SK-N-SH treated with all-trans-retinoic acid at 6 μM for 48 hours (cell line): Measurements from ENCODE around the gene B4GALT6.

ENCODE experiments used
- ATAC-seq: fragments of 200-7000 bp; cut with Tn5 transposase; 3 replicates; pipeline ENCODE4 v1.9.1; 2020; ENCODE audit warnings: mild to moderate bottlenecking, moderate library complexity
- ARNTL ChIP-seq: fragments of 450-650 bp; formaldehyde crosslinking; IDR thresholded peaks from 2 replicates; pipeline ENCODE4 v1.5.0; 2020; ENCODE audit warnings: low read depth, mild to moderate bottlenecking, moderate library complexity, borderline replicate concordance
- CSDC2 ChIP-seq: fragments of 250-450 bp; sonication (Bioruptor Pico); IDR thresholded peaks from 2 replicates; pipeline ENCODE4 v1.5.0; 2020; ENCODE audit warnings: mild to moderate bottlenecking, moderate library complexity
- GLIS3 ChIP-seq: fragments of 250-450 bp; sonication (Bioruptor Pico); IDR thresholded peaks from 2 replicates; pipeline ENCODE4 v1.5.0; 2020; ENCODE audit warnings: mild to moderate bottlenecking, moderate library complexity
- ISL1 ChIP-seq: fragments of 250-450 bp; sonication (Bioruptor Pico); IDR thresholded peaks from 2 replicates; pipeline ENCODE4 v2.1.2; 2022; ENCODE audit warnings: mild to moderate bottlenecking, moderate library complexity
- OSR1 ChIP-seq: fragments of 250-450 bp; sonication (Bioruptor Pico); IDR thresholded peaks from 2 replicates; pipeline ENCODE4 v1.8.0; 2022; ENCODE audit warnings: moderate library complexity, mild to moderate bottlenecking, inconsistent platforms
- PPARA ChIP-seq: fragments of 250-450 bp; sonication (Bioruptor Pico); IDR thresholded peaks from 2 replicates; pipeline ENCODE4 v1.5.0; 2020; ENCODE audit warnings: mild to moderate bottlenecking, borderline replicate concordance
- RARB ChIP-seq: fragments of 250-450 bp; sonication (Bioruptor Pico); IDR thresholded peaks from 2 replicates; pipeline ENCODE4 v1.8.0; 2021; ENCODE audit warnings: mild to moderate bottlenecking, moderate library complexity
- SNAI2 ChIP-seq: fragments of 250-450 bp; sonication (Bioruptor Pico); IDR thresholded peaks from 2 replicates; pipeline ENCODE4 v1.5.0; 2020; ENCODE audit warnings: mild to moderate bottlenecking, moderate library complexity
- TOX ChIP-seq: fragments of 250-450 bp; sonication (Bioruptor Pico); IDR thresholded peaks from 2 replicates; pipeline ENCODE4 v1.8.0; 2021; ENCODE audit warnings: mild to moderate bottlenecking, moderate library complexity, borderline replicate concordance
- ZC3H10 ChIP-seq: fragments of 250-450 bp; sonication (Bioruptor Pico); IDR thresholded peaks from 2 replicates; pipeline ENCODE4 v1.5.1; 2021; ENCODE audit warnings: mild to moderate bottlenecking, moderate library complexity
- ZFP3 ChIP-seq: fragments of 250-450 bp; sonication (Bioruptor Pico); IDR thresholded peaks from 2 replicates; pipeline ENCODE4 v1.5.0; 2020; ENCODE audit warnings: mild to moderate bottlenecking, moderate library complexity
- ZFP30 ChIP-seq: fragments of 450-650 bp; formaldehyde crosslinking; IDR thresholded peaks from 2 replicates; pipeline ENCODE4 v1.5.0; 2022; ENCODE audit warnings: mild to moderate bottlenecking, moderate library complexity
- ZNF565 ChIP-seq: fragments of 450-650 bp; formaldehyde crosslinking; conservative IDR thresholded peaks from 2 replicates; pipeline ENCODE4 v1.5.0; 2020; ENCODE audit warnings: low read depth, mild to moderate bottlenecking, moderate library complexity
- ZNF8 ChIP-seq: fragments of 450-650 bp; formaldehyde crosslinking; IDR thresholded peaks from 2 replicates; pipeline ENCODE4 v1.5.0; 2020; ENCODE audit warnings: mild to moderate bottlenecking, moderate library complexity
- TF ChIP-seq, protein P1 (sequence below): fragments of 250-450 bp; sonication (Bioruptor Pico); IDR thresholded peaks from 2 replicates; pipeline ENCODE4 v1.5.1; 2021; ENCODE audit warnings: mild to moderate bottlenecking, moderate library complexity
- TF ChIP-seq, protein P2 (sequence below): fragments of 250-450 bp; sonication (Bioruptor Pico); IDR thresholded peaks from 2 replicates; pipeline ENCODE4 v1.5.0; 2020; ENCODE audit warnings: mild to moderate bottlenecking, moderate library complexity
- TF ChIP-seq, protein P3 (sequence below): fragments of 250-450 bp; sonication (Bioruptor Pico); IDR thresholded peaks from 2 replicates; pipeline ENCODE4 v1.8.0; 2021; ENCODE audit warnings: low read depth, mild to moderate bottlenecking, moderate library complexity, borderline replicate concordance

Gene B4GALT6

DNA sequence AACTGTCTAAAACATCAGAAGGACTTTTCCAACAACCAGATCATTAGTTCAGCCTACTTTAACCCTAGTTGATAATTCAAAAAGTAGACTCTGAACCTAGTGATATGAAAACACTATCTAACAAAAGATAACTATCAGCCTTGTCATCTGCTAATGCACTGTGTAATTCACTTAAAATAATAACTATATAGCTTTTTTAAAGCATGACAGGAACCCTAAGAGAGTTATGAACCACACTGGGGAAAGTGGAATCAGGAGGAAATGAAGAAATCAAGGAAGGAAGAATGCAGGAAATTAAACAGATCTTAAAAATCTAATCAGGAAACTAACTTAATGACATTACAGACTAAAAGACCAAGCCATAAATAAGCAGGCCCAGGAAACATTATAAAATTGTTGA, 9.0 kb downstream of the B4GALT6 start (continued):
- TF ChIP-seq, protein P1, sequence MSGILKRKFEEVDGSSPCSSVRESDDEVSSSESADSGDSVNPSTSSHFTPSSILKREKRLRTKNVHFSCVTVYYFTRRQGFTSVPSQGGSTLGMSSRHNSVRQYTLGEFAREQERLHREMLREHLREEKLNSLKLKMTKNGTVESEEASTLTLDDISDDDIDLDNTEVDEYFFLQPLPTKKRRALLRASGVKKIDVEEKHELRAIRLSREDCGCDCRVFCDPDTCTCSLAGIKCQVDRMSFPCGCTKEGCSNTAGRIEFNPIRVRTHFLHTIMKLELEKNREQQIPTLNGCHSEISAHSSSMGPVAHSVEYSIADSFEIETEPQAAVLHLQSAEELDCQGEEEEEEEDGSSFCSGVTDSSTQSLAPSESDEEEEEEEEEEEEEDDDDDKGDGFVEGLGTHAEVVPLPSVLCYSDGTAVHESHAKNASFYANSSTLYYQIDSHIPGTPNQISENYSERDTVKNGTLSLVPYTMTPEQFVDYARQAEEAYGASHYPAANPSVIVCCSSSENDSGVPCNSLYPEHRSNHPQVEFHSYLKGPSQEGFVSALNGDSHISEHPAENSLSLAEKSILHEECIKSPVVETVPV, result 0 out of 2 replicates have a peak, but pooled peaks have one; percentile 67
- TF ChIP-seq SNAI2 (CRISPR knock-in tag) (0 out of 2 replicates have a peak, but pooled peaks have one; percentile 28), ZC3H10 (CRISPR knock-in tag) (peak; percentile 69; the same call in 1 of the 2 replicates), TOX (CRISPR knock-in tag) (no peak)

DNA sequence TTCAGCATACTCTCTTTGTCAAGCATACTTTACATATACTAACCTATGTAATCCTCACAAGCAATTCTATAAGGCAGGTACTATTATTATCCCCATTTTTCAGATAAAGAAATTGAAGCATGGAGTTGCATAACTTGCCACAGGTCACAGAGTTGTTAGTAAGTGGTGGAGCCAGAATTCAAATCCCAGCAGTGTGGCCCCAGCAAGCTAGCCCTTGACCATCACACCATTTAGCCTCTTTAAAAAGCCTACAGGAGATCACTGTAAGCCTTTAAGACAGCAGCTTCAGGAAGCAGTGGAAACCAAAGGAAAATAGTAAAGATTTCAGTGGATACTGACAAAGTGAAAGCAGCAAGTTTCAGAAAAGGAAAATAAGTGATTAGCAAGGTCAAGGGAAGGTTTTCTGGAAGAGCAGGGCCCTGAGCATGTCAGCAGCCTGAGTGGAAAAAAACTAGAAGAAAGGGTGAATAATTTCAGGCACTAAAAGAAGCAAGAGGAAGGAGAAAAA, 11.7 kb downstream of the B4GALT6 start:
- peak; percentile 46 for ATAC-seq
- TF ChIP-seq, protein P2, sequence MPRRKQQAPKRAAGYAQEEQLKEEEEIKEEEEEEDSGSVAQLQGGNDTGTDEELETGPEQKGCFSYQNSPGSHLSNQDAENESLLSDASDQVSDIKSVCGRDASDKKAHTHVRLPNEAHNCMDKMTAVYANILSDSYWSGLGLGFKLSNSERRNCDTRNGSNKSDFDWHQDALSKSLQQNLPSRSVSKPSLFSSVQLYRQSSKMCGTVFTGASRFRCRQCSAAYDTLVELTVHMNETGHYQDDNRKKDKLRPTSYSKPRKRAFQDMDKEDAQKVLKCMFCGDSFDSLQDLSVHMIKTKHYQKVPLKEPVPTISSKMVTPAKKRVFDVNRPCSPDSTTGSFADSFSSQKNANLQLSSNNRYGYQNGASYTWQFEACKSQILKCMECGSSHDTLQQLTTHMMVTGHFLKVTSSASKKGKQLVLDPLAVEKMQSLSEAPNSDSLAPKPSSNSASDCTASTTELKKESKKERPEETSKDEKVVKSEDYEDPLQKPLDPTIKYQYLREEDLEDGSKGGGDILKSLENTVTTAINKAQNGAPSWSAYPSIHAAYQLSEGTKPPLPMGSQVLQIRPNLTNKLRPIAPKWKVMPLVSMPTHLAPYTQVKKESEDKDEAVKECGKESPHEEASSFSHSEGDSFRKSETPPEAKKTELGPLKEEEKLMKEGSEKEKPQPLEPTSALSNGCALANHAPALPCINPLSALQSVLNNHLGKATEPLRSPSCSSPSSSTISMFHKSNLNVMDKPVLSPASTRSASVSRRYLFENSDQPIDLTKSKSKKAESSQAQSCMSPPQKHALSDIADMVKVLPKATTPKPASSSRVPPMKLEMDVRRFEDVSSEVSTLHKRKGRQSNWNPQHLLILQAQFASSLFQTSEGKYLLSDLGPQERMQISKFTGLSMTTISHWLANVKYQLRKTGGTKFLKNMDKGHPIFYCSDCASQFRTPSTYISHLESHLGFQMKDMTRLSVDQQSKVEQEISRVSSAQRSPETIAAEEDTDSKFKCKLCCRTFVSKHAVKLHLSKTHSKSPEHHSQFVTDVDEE (CRISPR knock-in tag), result no peak
- no peak for TF ChIP-seq GLIS3
- no peak for TF ChIP-seq RARB
- TF ChIP-seq PPARA (CRISPR knock-in tag), result no peak

DNA sequence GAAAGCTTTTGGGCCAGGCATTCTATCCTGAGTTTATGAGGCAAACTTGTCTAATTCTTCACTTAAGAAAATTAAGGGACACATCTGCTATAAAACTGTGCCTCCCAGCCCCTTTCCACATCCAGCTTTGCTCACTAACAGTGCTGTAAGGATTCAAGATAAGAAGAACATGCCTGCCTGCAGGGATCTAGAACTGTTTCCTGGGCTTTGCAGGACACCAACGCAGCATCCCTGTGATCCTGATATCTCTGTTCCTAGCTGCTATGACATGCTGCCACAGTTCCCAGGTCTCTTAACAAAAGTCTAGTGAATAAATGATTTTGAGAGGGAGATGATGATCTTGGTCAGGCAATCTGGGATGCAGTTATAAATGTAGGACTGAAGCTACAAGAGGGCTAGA, 12.4 kb downstream of the B4GALT6 start:
- ATAC-seq, result peak; percentile 47; the same call in 2 of the 3 replicates
- TF ChIP-seq, protein P2 (CRISPR knock-in tag), result no peak
- no peak for TF ChIP-seq ZC3H10 (CRISPR knock-in tag)

DNA sequence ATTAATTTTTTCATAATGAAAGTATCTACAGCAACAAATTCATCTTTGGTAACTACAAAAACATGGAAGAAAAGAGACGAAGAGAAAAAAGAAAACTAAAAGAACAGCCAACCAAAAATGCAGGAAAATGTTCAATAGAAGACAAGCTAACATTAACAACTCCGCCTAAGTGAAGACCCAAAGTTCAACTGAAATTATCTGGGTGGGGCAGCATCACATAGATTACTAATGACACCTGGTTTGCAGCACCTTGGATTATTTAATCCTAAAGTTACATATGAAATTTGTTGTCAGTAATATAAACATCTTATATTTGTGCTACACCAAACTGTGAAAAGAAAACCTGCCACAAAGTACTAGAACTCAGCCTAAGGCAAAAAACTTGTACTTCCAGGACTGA, 14.8 kb downstream of the B4GALT6 start:
- ATAC-seq, result no peak
- TF ChIP-seq ZFP30 (no peak), RARB (no peak), ZFP3 (CRISPR knock-in tag) (no peak), CSDC2 (no peak), PPARA (CRISPR knock-in tag) (no peak), ZNF565 (CRISPR knock-in tag) (no peak), ISL1 (CRISPR knock-in tag) (no peak), SNAI2 (CRISPR knock-in tag) (no peak), OSR1 (CRISPR knock-in tag) (no peak), ZNF8 (no peak), ARNTL (CRISPR knock-in tag) (no peak), ZC3H10 (CRISPR knock-in tag) (no peak)
- TF ChIP-seq, protein P3, sequence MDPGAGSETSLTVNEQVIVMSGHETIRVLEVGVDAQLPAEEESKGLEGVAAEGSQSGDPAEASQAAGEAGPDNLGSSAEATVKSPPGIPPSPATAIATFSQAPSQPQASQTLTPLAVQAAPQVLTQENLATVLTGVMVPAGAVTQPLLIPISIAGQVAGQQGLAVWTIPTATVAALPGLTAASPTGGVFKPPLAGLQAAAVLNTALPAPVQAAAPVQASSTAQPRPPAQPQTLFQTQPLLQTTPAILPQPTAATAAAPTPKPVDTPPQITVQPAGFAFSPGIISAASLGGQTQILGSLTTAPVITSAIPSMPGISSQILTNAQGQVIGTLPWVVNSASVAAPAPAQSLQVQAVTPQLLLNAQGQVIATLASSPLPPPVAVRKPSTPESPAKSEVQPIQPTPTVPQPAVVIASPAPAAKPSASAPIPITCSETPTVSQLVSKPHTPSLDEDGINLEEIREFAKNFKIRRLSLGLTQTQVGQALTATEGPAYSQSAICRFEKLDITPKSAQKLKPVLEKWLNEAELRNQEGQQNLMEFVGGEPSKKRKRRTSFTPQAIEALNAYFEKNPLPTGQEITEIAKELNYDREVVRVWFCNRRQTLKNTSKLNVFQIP (CRISPR knock-in tag), result no peak
- TF ChIP-seq, protein P1, result no peak
